SK-N-MC (cell line): ENCODE measurements around the gene TOPORS.
"Not testable (repeated sequence)": the region's sequence is repeated elsewhere in the genome, so short reads cannot be mapped to it uniquely, and the experiment has no call there.

Experiments
- EZH2 ChIP-seq: fragments of 200-600 bp; sonication (generic); IDR thresholded peaks from one replicate; pipeline ENCODE4 v1.6.1; 2017; ENCODE audit warnings: antibody characterized with exemption
- FOXP2 ChIP-seq: optimal IDR thresholded peaks from 2 replicates; pipeline ENCODE3; 2011; ENCODE audit warnings: mild to moderate bottlenecking, moderate library complexity; ENCODE audit not compliant: insufficient read depth; ENCODE audit errors: extremely low read length, control extremely low read depth
- POLR2AphosphoS5 ChIP-seq: IDR thresholded peaks from 2 replicates; pipeline ENCODE4 v1.6.1; 2012; ENCODE audit warnings: mild to moderate bottlenecking, low read depth, low read length, borderline replicate concordance

DNA sequence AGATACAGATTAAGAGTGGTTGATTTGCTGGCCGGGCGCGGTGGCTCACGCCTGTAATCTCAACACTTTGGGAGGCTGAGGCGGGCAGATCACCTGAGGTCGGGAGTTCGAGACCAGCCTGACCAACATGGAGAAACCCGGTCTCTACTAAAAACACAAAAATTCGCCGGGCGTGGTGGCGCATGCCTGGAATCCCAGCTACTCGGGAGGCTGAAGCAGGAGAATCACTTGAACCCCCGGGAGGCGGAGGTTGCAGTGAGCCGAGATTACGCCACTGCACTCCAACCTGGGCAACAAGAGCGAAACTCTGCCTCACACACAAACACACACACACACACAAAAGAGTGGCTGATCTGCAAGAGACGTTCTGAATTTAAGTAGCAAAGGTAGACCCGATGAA lies 4.2 kb downstream of the TOPORS start:
- TF ChIP-seq FOXP2, EZH2, POLR2AphosphoS5: not testable (repeated sequence)
